Bronchial epithelial cell (primary cell): Measurements from ENCODE around the gene PRF1. TPM values are rescaled to one million over a fixed set of nuclear protein-coding genes. Genes with fewer than 3 reads are reported as not detected.

Source experiments
- DNase-seq: peaks from one replicate; pipeline ENCODE4 v3.0.0-alpha.2; 2010; ENCODE audit warnings: low read depth
- FAIRE-seq: peaks from 2 replicates; lab custom pipeline; 2011; peaks lifted over from hg19 to GRCh38; lab: Jason Lieb, UNC
- H3K27me3 ChIP-seq: 2 replicates; pipeline ENCODE4 v1.5.1; 2011; ENCODE audit warnings: low read length; ENCODE audit not compliant: control insufficient read depth, insufficient read depth
- H3K36me3 ChIP-seq: 2 replicates; pipeline ENCODE4 v1.5.1; 2011; ENCODE audit warnings: low read length; ENCODE audit not compliant: control insufficient read depth, insufficient read depth
- H3K4me3 ChIP-seq: 2 replicates; pipeline ENCODE4 v1.5.1; 2011; ENCODE audit warnings: mild to moderate bottlenecking, low read depth, low read length, control low read depth
- total RNA-seq: library from RNA; depleted of rRNA; stranded (reverse); fragments of >200 nt; gene quantifications from 2 replicates; pipeline ENCODE4 v1.2.1, GENCODE V29; 2014
- TF ChIP-seq, protein P1 (sequence below): IDR thresholded peaks from 2 replicates; pipeline ENCODE4 v1.5.1; 2011; ENCODE audit warnings: mild to moderate bottlenecking, moderate library complexity, low read length, control low read depth, inconsistent platforms; ENCODE audit not compliant: insufficient read depth, severe bottlenecking

Gene PRF1
- total RNA-seq, 1 donor from 2014 or later: not detected

GRCh38 chr10:70590655-70591416 lies 11.7 kb downstream of the PRF1 start:
- peaks cover 3% of the 10 kb centered on the region for H3K27me3 ChIP-seq
- FAIRE-seq (no peak), DNase-seq (no peak)
- TF ChIP-seq, protein P1, sequence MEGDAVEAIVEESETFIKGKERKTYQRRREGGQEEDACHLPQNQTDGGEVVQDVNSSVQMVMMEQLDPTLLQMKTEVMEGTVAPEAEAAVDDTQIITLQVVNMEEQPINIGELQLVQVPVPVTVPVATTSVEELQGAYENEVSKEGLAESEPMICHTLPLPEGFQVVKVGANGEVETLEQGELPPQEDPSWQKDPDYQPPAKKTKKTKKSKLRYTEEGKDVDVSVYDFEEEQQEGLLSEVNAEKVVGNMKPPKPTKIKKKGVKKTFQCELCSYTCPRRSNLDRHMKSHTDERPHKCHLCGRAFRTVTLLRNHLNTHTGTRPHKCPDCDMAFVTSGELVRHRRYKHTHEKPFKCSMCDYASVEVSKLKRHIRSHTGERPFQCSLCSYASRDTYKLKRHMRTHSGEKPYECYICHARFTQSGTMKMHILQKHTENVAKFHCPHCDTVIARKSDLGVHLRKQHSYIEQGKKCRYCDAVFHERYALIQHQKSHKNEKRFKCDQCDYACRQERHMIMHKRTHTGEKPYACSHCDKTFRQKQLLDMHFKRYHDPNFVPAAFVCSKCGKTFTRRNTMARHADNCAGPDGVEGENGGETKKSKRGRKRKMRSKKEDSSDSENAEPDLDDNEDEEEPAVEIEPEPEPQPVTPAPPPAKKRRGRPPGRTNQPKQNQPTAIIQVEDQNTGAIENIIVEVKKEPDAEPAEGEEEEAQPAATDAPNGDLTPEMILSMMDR: no peak
- no peak overlapping the region for H3K4me3 ChIP-seq
- H3K36me3 ChIP-seq: no peaks in the 10 kb centered on the region

DNA sequence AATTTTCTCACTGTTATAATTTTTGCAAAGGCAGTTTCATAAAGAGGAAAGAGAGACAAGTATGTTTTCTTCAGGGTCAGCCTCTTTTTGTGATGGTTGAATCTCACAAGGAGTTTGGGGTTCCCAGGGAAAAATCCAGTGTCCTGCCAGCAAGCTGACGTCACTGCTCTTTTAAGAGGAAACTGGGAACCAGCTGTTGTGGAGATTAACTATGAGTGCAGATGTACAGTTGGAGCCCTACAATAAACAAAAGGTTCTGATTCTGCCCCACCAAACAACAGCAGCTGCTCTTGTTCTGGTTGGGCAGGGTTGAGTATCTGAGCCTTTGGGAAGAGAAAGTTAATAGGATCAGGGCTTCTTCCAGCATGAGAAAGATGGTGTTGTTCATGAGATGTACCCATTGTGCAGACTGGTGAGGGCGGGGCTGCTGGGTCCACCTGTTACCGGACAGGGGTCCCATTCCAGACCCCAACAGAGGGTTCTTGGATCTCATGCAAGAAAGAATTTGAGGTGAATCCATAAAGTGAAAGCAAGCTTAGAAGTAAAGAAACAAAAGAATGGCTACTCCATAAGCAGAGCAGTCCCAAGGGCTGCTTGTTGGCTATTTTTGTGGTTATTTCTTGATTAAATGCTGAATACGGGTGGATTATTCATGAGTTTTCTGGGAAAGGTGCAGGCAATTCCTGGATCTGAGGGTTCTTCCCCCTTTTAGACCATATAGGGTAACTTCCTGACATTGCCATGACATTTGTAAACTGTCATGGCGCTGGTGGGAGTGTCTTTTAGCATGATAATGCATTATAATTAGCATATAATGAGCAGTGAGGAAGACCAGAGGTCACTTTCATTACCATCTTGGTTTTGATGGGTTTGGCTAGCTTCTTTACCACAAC lies 12.5 kb downstream of the PRF1 start:
- Histone ChIP-seq H3K27me3 (peaks cover 6% of the 10 kb centered on the region), H3K4me3 (no peak overlapping the region), H3K36me3 (no peaks in the 10 kb centered on the region)
- DNase-seq (no peak), FAIRE-seq (no peak)
- TF ChIP-seq, protein P1: no peak

DNA sequence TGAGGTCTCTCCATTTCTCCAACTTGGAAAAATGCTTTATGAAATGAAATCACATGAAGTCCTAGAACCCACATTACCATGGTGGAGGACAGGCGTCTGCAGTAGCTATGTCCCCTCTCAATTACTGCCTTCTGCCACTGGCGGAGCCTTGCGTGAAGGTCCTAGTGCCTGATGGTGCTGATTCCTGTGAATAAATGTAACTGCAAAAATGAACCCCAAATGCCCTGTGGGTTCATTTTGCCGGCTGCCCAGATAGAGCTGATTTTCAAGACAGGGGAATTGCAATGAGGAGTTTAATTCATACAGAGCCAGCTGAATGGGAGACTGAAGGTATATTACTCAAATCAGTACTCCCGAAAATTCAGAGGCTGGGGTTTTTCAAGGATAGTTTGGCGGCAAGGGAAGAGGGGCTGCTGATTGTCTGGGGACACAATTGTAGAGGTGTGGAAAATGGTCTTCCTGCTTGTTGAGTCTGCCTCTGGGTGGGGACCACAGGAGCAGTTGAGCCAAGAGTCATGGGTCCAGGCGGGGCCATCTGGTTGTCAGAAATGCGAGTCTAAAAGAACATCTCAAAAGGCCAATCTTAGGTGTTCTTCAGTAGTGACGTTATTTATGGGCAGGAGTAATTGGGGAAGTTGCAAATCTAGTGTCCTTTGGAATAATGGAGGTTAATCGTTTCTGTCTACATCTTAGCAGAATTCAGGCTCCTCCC lies 13.5 kb downstream of the PRF1 start:
- Histone ChIP-seq H3K36me3 (no peaks in the 10 kb centered on the region), H3K4me3 (no peak overlapping the region), H3K27me3 (peaks cover 8% of the 10 kb centered on the region)
- TF ChIP-seq, protein P1: no peak
- FAIRE-seq (no peak), DNase-seq (no peak)

- TF ChIP-seq, protein P1: no peak
- Histone ChIP-seq H3K27me3 (peaks cover 8% of the 10 kb centered on the region), H3K36me3 (no peaks in the 10 kb centered on the region), H3K4me3 (no peak overlapping the region)
- DNase-seq (no peak), FAIRE-seq (no peak)
Observed at GRCh38 chr10:70588255-70588654, 14.3 kb downstream of the PRF1 start.

DNA sequence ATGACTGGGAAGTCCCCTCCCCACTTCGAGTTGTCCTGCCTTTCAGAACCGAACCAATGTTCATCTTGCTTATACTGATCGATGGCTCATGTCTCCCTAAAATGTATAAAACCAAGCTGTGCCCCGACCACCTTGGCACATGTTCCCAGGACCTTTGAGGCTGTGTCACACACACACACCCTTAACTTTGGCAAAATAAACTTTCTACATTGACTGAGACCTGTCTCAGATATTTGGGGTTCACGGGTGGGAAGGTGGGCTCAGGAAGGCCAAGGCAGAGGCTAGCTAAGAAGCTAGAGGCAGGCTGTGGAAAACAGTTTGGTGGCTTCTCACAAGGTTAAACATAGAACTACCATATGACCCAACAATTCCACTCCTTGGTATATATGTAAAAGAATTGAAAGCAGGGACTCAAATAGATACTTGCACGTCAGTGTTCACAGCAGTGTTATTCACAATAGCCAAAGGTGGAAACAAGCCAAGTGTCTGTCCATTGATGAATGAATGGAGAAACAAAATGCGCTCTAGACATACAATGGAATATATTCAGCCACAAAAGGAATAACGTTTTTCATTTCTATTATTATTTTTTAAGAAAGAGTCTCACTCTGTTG lies 15.4 kb downstream of the PRF1 start:
- H3K4me3 ChIP-seq: no peak overlapping the region
- FAIRE-seq (no peak), DNase-seq (no peak)
- TF ChIP-seq, protein P1: no peak
- no peaks in the 10 kb centered on the region for H3K36me3 ChIP-seq
- peaks cover 10% of the 10 kb centered on the region for H3K27me3 ChIP-seq
